Stimulated activated CD8-positive, alpha-beta memory T cell treated with anti-CD3 and anti-CD28 coated beads, Interleukin-12 subunit alpha, Interleukin-12 subunit beta, amount 100 ng/mL, for 4 hours (primary cell): ENCODE measurements around the gene LRMDA.

Source experiments
- DNase-seq: peaks from one replicate; pipeline ENCODE4 v3.0.0-alpha.2; 2020; ENCODE audit warnings: low read depth

The LRMDA gene

GRCh38 chr10:75776738-75777504 lies 345.5 kb downstream of the LRMDA start:
- DNase-seq, result no peak

- no peak for DNase-seq
These were observed 347.2 kb downstream of the LRMDA start for GRCh38 chr10:75778665-75779064.

GRCh38 chr10:75779276-75779675 lies 347.9 kb downstream of the LRMDA start:
- DNase-seq, result no peak

GRCh38 chr10:75782463-75783248 lies 351.2 kb downstream of the LRMDA start:
- DNase-seq, result no peak

- no peak for DNase-seq
These were observed 357.2 kb downstream of the LRMDA start for GRCh38 chr10:75788394-75789205.

- no peak for DNase-seq
These were observed 362.4 kb downstream of the LRMDA start for GRCh38 chr10:75793848-75794247.

- DNase-seq, result no peak
These were observed 369.7 kb downstream of the LRMDA start for GRCh38 chr10:75801121-75801520.

- no peak for DNase-seq
These were observed 370.2 kb downstream of the LRMDA start for GRCh38 chr10:75801661-75802060.

- no peak for DNase-seq
These were observed 371.7 kb downstream of the LRMDA start for GRCh38 chr10:75803121-75803520.

- no peak for DNase-seq
These were observed 372.6 kb downstream of the LRMDA start for GRCh38 chr10:75803816-75804552.

- DNase-seq, result no peak
These were observed 374.8 kb downstream of the LRMDA start for GRCh38 chr10:75806186-75806585.

GRCh38 chr10:75807456-75807855 lies 376.0 kb downstream of the LRMDA start:
- DNase-seq, result no peak

- no peak for DNase-seq
These were observed 377.6 kb downstream of the LRMDA start for GRCh38 chr10:75809003-75809402.

- no peak for DNase-seq
These were observed 382.6 kb downstream of the LRMDA start for GRCh38 chr10:75814014-75814413.

- DNase-seq, result no peak
These were observed 383.6 kb downstream of the LRMDA start for GRCh38 chr10:75815066-75815465.

GRCh38 chr10:75817198-75817597 lies 385.8 kb downstream of the LRMDA start:
- DNase-seq, result no peak

- DNase-seq, result no peak
These were observed 387.1 kb downstream of the LRMDA start for GRCh38 chr10:75818552-75818951.

- no peak for DNase-seq
These were observed 393.8 kb downstream of the LRMDA start for GRCh38 chr10:75825235-75825634.

GRCh38 chr10:75825661-75826060 lies 394.2 kb downstream of the LRMDA start:
- DNase-seq, result no peak

GRCh38 chr10:75826846-75827245 lies 395.4 kb downstream of the LRMDA start:
- DNase-seq, result no peak

- DNase-seq, result no peak
These were observed 396.2 kb downstream of the LRMDA start for GRCh38 chr10:75827587-75828021.

GRCh38 chr10:75828413-75828812 lies 397.0 kb downstream of the LRMDA start:
- no peak for DNase-seq
